SK-N-SH treated with all-trans-retinoic acid at 6 μM for 48 hours (cell line): Measurements from ENCODE around the gene ELMO1.

Experiments
- ARNTL ChIP-seq: fragments of 450-650 bp; formaldehyde crosslinking; IDR thresholded peaks from 2 replicates; pipeline ENCODE4 v1.5.0; 2020; ENCODE audit warnings: low read depth, mild to moderate bottlenecking, moderate library complexity, borderline replicate concordance
- CSRNP3 ChIP-seq: fragments of 250-450 bp; sonication (Bioruptor Pico); IDR thresholded peaks from 2 replicates; pipeline ENCODE4 v1.5.1; 2021; ENCODE audit warnings: mild to moderate bottlenecking, moderate library complexity
- GLIS3 ChIP-seq: fragments of 250-450 bp; sonication (Bioruptor Pico); IDR thresholded peaks from 2 replicates; pipeline ENCODE4 v1.5.0; 2020; ENCODE audit warnings: mild to moderate bottlenecking, moderate library complexity
- OSR1 ChIP-seq: fragments of 250-450 bp; sonication (Bioruptor Pico); IDR thresholded peaks from 2 replicates; pipeline ENCODE4 v1.8.0; 2022; ENCODE audit warnings: moderate library complexity, mild to moderate bottlenecking, inconsistent platforms
- PATZ1 ChIP-seq: fragments of 250-450 bp; sonication (Bioruptor Pico); IDR thresholded peaks from 2 replicates; pipeline ENCODE4 v1.8.0; 2020; ENCODE audit warnings: mild to moderate bottlenecking, moderate library complexity, borderline replicate concordance
- RARB ChIP-seq: fragments of 250-450 bp; sonication (Bioruptor Pico); IDR thresholded peaks from 2 replicates; pipeline ENCODE4 v1.8.0; 2021; ENCODE audit warnings: mild to moderate bottlenecking, moderate library complexity
- TCF4 ChIP-seq: fragments of 250-450 bp; sonication (Bioruptor Pico); IDR thresholded peaks from 2 replicates; pipeline ENCODE4 v1.8.0; 2021; ENCODE audit warnings: mild to moderate bottlenecking, moderate library complexity, borderline replicate concordance
- TOX ChIP-seq: fragments of 250-450 bp; sonication (Bioruptor Pico); IDR thresholded peaks from 2 replicates; pipeline ENCODE4 v1.8.0; 2021; ENCODE audit warnings: mild to moderate bottlenecking, moderate library complexity, borderline replicate concordance
- ZC3H10 ChIP-seq: fragments of 250-450 bp; sonication (Bioruptor Pico); IDR thresholded peaks from 2 replicates; pipeline ENCODE4 v1.5.1; 2021; ENCODE audit warnings: mild to moderate bottlenecking, moderate library complexity
- ZFP3 ChIP-seq: fragments of 250-450 bp; sonication (Bioruptor Pico); IDR thresholded peaks from 2 replicates; pipeline ENCODE4 v1.5.0; 2020; ENCODE audit warnings: mild to moderate bottlenecking, moderate library complexity
- ZNF565 ChIP-seq: fragments of 450-650 bp; formaldehyde crosslinking; conservative IDR thresholded peaks from 2 replicates; pipeline ENCODE4 v1.5.0; 2020; ENCODE audit warnings: low read depth, mild to moderate bottlenecking, moderate library complexity
- ZNF70 ChIP-seq: fragments of 450-650 bp; formaldehyde crosslinking; IDR thresholded peaks from 2 replicates; pipeline ENCODE4 v1.5.0; 2020; ENCODE audit warnings: mild to moderate bottlenecking, moderate library complexity
- ZNF8 ChIP-seq: fragments of 450-650 bp; formaldehyde crosslinking; IDR thresholded peaks from 2 replicates; pipeline ENCODE4 v1.5.0; 2020; ENCODE audit warnings: mild to moderate bottlenecking, moderate library complexity

- TF ChIP-seq ZNF565 (CRISPR knock-in tag) (no peak), OSR1 (CRISPR knock-in tag) (no peak), ARNTL (CRISPR knock-in tag) (no peak), ZNF8 (CRISPR knock-in tag) (no peak), RARB (no peak), PATZ1 (no peak), GLIS3 (CRISPR knock-in tag) (no peak), CSRNP3 (no peak), TCF4 (CRISPR knock-in tag) (no peak), ZNF70 (CRISPR knock-in tag) (no peak), ZFP3 (CRISPR knock-in tag) (no peak), ZC3H10 (CRISPR knock-in tag) (no peak), TOX (CRISPR knock-in tag) (no peak)
These were observed 320.2 kb downstream of the ELMO1 start for GRCh38 chr7:37128327-37129034.
